ENCODE results near the gene KLHL25. TPM values are rescaled to one million over a fixed set of nuclear protein-coding genes. Genes with fewer than 3 reads are reported as not detected.

The KLHL25 gene
- total RNA-seq, 1 experiment from 2014 or later, result 7.0 TPM

- no peak for DNase-seq (ENCODE audit: low read depth, low spot score)
- peaks cover 4% of the 10 kb centered on the region; the same call in 1 of the 2 replicates for H3K27me3 ChIP-seq (ENCODE audit: control insufficient read depth, insufficient read depth, low read length)
- no peak overlapping the region for H3K4me3 ChIP-seq (ENCODE audit: low read depth in 2 of 2, low read length in 2 of 2)
- TF ChIP-seq CTCF (IDR thresholded peaks at IDR 0.05) (no peak), SIN3A (IDR thresholded peaks at IDR 0.05; ENCODE audit: borderline replicate concordance, insufficient read depth, low read depth, low read length) (no peak), POLR2AphosphoS5 (IDR thresholded peaks at IDR 0.05; ENCODE audit: low read depth, low read length) (no peak), TCF7L2 (IDR thresholded peaks at IDR 0.05; ENCODE audit: low read depth, low read length) (no peak), REST (IDR thresholded peaks at IDR 0.05; ENCODE audit: insufficient read depth in 1 of 2, low read depth in 2 of 2, low read length in 1 of 2) (no peak)
- CTCF ChIA-PET, result no interaction called here
- H3K36me3 ChIP-seq (ENCODE audit: control insufficient read depth, insufficient read depth, low read length), result no peaks in the 10 kb centered on the region
- no peak for ATAC-seq
- no peak overlapping the region for H3K27ac ChIP-seq (ENCODE audit: low read length)
- no peaks in the 10 kb centered on the region for H3K9me3 ChIP-seq (ENCODE audit: control insufficient read depth, insufficient read depth, low read depth, low read length)
- BruUV-seq (replicated peaks), result no TSS peak
- intact Hi-C loops (cut with micrococcal nuclease; ENCODE audit: unreplicated experiment) (no loop called here), in situ Hi-C loops (cut with HindIII; ENCODE audit: low pct_unique_long_range_greater_than_20kb, low sequenced_read_pairs) (no loop called here)
- no peaks in the 10 kb centered on the region for H3K4me1 ChIP-seq (ENCODE audit: control insufficient read depth, insufficient read depth, low read length)
- POLR2A ChIA-PET, result no interaction called here
These were observed 25.2 kb upstream of the KLHL25 start for GRCh38 chr15:85819938-85820337.

- BruUV-seq (replicated peaks), result no TSS peak
- H3K4me3 ChIP-seq (ENCODE audit: low read depth in 2 of 2, low read length in 2 of 2), result no peak overlapping the region
- ChIA-PET CTCF (no interaction called here), POLR2A (no interaction called here)
- TF ChIP-seq REST (IDR thresholded peaks at IDR 0.05; ENCODE audit: insufficient read depth in 1 of 2, low read depth in 2 of 2, low read length in 1 of 2) (no peak), TCF7L2 (IDR thresholded peaks at IDR 0.05; ENCODE audit: low read depth, low read length) (no peak), SIN3A (IDR thresholded peaks at IDR 0.05; ENCODE audit: borderline replicate concordance, insufficient read depth, low read depth, low read length) (no peak), CTCF (IDR thresholded peaks at IDR 0.05) (no peak), POLR2AphosphoS5 (IDR thresholded peaks at IDR 0.05; ENCODE audit: low read depth, low read length) (no peak)
- ATAC-seq (no peak), DNase-seq (ENCODE audit: low read depth, low spot score) (no peak)
- in situ Hi-C loops (cut with HindIII; ENCODE audit: low pct_unique_long_range_greater_than_20kb, low sequenced_read_pairs), result no loop called here
- intact Hi-C loops (cut with micrococcal nuclease; ENCODE audit: unreplicated experiment), result no loop called here
- H3K36me3 ChIP-seq (ENCODE audit: control insufficient read depth, insufficient read depth, low read length), result no peaks in the 10 kb centered on the region
- H3K27ac ChIP-seq (ENCODE audit: low read length), result no peak overlapping the region
- no peaks in the 10 kb centered on the region for H3K4me1 ChIP-seq (ENCODE audit: control insufficient read depth, insufficient read depth, low read length)
- no peaks in the 10 kb centered on the region for H3K9me3 ChIP-seq (ENCODE audit: control insufficient read depth, insufficient read depth, low read depth, low read length)
- H3K27me3 ChIP-seq (ENCODE audit: control insufficient read depth, insufficient read depth, low read length), result no peaks in the 10 kb centered on the region
These were observed 18.5 kb upstream of the KLHL25 start for GRCh38 chr15:85813234-85813633.
